KBM-7 (cell line): ENCODE results near the gene PSMA2.
"Not testable (repeated sequence)": the region's sequence is repeated elsewhere in the genome, so short reads cannot be mapped to it uniquely, and the experiment has no call there.

Experiments
- DNase-seq: peaks from one replicate; pipeline ENCODE4 v3.0.0-alpha.2; 2015
- in situ Hi-C: fragments of 300-500 bp; cut with MboI; formaldehyde crosslinking; loops from 2 replicates; pipeline ENCODE4 v1.14.3; 2020; ENCODE audit warnings: low sequenced_read_pairs, low pct_unique_long_range_greater_than_20kb, mixed read lengths

Gene PSMA2

GRCh38 chr7:42911454-42912447 lies 20.2 kb downstream of the PSMA2 start, which contains the start of gene C7orf25:
C7orf25 (minus strand) TSS chr7:42912070; CDS start chr7:42910900, 1,170 bp downstream.
- peak; percentile 96 for DNase-seq
- in situ Hi-C loops, result no loop called here

DNA sequence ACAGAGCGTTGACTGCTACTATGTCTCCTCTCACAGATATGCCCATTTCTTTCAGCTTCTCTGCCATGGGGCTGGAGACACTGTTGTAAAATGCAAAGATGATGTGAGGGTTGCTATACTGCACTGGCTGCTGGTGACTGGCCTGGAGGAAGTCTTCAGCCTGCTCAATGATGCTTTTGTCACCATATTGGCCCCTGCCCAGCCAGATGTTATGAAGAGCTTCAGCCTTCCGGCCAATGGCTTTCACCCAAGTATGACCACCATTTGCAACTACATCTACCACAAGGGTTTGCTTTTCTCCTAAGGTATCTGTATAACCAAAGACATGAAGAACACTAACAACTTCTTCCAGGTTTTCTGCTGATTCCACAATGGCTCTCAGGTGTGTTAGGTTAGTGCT lies 21.7 kb downstream of the PSMA2 start:
- in situ Hi-C loops, result no loop called here
- no peak for DNase-seq

DNA sequence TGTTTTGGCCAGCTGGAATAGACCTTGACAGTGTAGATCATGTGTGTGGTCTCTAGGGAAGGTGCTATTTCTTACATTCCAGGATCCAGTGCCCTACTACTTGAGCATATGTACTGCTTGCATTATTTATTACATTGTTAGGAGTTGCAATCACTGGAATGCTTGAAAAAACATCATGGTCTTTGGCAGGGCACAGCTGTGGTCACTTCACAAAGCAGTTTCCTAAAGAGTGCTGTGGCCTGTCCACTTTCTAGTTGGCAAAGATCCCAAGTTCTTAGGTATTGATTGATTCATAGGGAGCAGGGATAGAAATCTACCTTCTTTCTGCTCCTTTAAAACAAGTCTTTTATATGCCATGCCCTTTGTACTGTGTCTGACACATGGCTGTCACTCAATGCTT lies 24.7 kb downstream of the PSMA2 start:
- in situ Hi-C loops, result no loop called here
- DNase-seq, result no peak

DNA sequence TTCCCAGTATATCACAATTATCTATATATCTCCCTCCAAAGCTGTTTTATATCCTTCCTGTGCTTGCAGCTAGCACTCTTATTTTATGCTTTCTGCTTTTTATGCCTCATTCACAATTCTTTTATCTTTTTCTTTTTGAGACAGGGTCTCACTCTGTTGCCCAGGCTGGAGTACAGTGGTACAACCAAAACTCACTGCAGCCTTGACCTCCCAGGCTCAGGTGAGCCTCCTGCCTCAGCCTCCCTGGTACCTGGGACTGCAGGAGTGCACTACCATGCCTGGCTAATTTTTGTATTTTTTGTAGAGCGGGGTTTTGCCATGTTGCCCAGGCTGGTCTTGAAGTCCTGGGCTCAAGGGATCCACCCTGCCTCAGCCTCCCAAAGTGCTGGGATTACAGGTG lies 25.8 kb downstream of the PSMA2 start:
- no peak for DNase-seq
- in situ Hi-C loops, result no loop called here

GRCh38 chr7:42902331-42902730 lies 29.6 kb downstream of the PSMA2 start:
- DNase-seq, result no peak
- in situ Hi-C loops, result no loop called here

- no peak for DNase-seq
- in situ Hi-C loops, result no loop called here
Observed at GRCh38 chr7:42900842-42901241, 31.1 kb downstream of the PSMA2 start.

DNA sequence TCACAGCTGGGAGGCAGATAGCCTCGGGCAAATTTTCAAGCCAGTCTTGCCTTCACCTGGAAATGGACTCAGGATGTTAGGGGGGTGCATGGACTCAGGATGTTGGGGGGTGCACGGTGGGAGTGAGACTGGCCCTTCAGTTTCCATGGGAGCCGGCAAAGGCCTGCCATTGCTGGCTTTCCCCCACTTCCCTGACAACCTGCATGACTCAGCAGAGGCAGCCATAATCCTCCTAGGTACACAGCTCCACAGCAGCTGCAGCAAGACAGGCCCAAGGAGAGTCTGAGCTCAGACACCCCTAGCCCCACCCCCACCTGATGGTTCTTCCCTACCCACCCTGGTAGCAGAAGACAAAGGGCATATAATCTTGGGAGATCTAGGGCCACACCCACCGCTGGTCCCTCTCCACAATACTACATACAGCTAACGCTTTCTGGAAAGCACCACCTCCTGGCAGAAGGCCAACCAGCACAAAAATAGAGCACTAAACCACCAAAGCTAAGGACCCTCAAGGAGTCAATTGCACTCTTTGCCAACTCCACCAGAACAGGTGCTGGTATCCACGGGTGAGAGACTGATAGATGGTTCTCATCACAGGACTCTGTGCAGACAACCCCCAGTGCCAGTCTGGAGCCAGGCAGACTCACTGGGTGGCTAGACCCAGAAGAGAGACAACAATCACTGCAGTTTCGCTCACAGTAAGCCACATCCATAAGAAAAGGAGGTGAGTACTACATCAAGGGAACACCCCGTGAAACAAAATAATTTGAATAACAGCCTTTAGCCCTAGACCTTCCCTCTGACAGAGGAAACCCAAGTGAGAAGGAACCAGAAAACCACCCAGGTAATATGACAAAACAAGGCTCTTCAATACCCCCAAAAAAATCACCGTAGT lies 38.4 kb downstream of the PSMA2 start:
- in situ Hi-C loops, result no loop called here
- DNase-seq, result no peak

GRCh38 chr7:42886893-42887505 lies 45.0 kb downstream of the PSMA2 start:
- in situ Hi-C loops, result no loop called here
- no peak for DNase-seq

- DNase-seq, result peak; percentile 32
- in situ Hi-C loops, result no loop called here
Observed at GRCh38 chr7:42886129-42886528, 45.8 kb downstream of the PSMA2 start.

- in situ Hi-C loops, DNase-seq: not testable (repeated sequence)
Observed at GRCh38 chr7:42885183-42885582, 46.8 kb downstream of the PSMA2 start.

DNA sequence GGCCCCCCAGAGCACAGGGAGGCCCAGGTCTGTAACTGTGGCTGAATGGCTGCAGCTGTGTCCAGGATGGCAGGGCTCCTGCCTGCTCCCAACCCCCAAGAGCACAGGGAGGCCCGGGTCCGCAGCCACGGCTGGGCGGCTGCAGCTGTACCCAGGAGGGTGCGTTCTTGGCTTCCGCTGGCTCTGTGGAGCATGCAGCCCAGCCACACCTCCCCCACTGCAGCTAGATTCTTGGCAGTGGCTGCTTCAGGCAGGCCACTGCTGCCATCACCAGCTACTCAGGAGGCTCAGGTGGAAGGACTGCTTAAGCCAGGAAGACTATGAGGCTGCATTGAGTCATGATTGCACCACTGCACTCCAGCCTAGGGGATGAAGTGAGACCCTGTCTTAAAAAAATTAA lies 48.0 kb downstream of the PSMA2 start:
- no peak for DNase-seq
- in situ Hi-C loops, result no loop called here

- in situ Hi-C loops, result no loop called here
- DNase-seq, result no peak
Observed at GRCh38 chr7:42880392-42880791, 51.6 kb downstream of the PSMA2 start.

DNA sequence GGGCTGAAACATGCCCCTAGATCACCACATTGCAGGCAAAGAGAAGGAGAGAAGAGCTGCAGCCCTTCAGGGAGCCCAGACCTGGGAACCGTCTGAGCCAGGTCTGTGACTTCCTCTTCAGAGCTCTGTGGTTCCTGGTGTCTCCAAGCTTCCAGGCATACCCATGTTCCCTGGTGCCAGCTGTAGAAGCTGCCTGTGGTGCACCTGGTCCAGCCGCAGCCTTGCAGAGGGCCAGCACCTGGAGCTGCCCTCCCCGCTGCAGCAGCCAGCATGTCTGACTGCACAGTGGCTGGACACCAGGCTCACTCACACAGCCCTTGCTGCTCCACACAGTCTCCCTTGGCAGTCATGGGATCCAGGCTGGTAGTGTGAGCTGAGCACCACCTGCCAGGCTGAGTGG lies 53.7 kb downstream of the PSMA2 start:
- in situ Hi-C loops, result no loop called here
- DNase-seq, result no peak

- in situ Hi-C loops, result no loop called here
- DNase-seq, result peak; percentile 78
Observed at GRCh38 chr7:42877862-42878261, 54.1 kb downstream of the PSMA2 start.

GRCh38 chr7:42876182-42877068 lies 55.5 kb downstream of the PSMA2 start:
- DNase-seq, result peak; percentile 72
- in situ Hi-C loops, result no loop called here

GRCh38 chr7:42869131-42870020 lies 62.6 kb downstream of the PSMA2 start:
- in situ Hi-C loops, result no loop called here
- no peak for DNase-seq

- no peak for DNase-seq
- in situ Hi-C loops, result no loop called here
Observed at GRCh38 chr7:42868480-42868879, 63.5 kb downstream of the PSMA2 start.
